ENCODE data around the gene CREB3L1. TPM values are rescaled to one million over a fixed set of nuclear protein-coding genes. Genes with fewer than 3 reads are reported as not detected.
"Not testable (repeated sequence)": the region's sequence is repeated elsewhere in the genome, so short reads cannot be mapped to it uniquely, and the experiment has no call there.

Gene CREB3L1
- total RNA-seq, 2 experiments from 2014 or later: not detected

GRCh38 chr11:46290598-46291309 lies 13.3 kb downstream of the CREB3L1 start:
- CTCF ChIA-PET: no interaction called here
- POLR2A ChIA-PET: no interaction called here

- POLR2A ChIA-PET: no interaction called here
- CTCF ChIA-PET: interaction anchor here (1.7 to 2.1 kb wide), 2 partner anchors 16 to 18 kb away, joined by 5 to 6 read pairs; no protein-coding TSS in a partner anchor
Measured at GRCh38 chr11:46291441-46292150, 14.1 kb downstream of the CREB3L1 start.

GRCh38 chr11:46293066-46293465 lies 15.6 kb downstream of the CREB3L1 start:
- POLR2A ChIA-PET: no interaction called here
- CTCF ChIA-PET: interaction anchor here (0.7 to 2.1 kb wide), 3 partner anchors 15 to 55 kb away, joined by 3 to 6 read pairs (median 5); no protein-coding TSS in a partner anchor

GRCh38 chr11:46293641-46294103 lies 16.2 kb downstream of the CREB3L1 start:
- POLR2A ChIA-PET: no interaction called here
- CTCF ChIA-PET: interaction anchor here (1.7 to 2.1 kb wide), 2 partner anchors 14 to 16 kb away, joined by 5 to 6 read pairs; no protein-coding TSS in a partner anchor

GRCh38 chr11:46294365-46295309 lies 17.2 kb downstream of the CREB3L1 start:
- ChIA-PET CTCF (interaction anchor here (1.3 to 2.6 kb wide), 4 partner anchors 13 to 55 kb away, joined by 3 to 10 read pairs (median 4); no protein-coding TSS in a partner anchor), POLR2A (no interaction called here)

- ChIA-PET POLR2A (interaction anchor here (1.0 kb wide), 1 partner anchor 57 kb away, joined by 3 read pairs; no protein-coding TSS in a partner anchor), CTCF (interaction anchor here (0.6 to 2.6 kb wide), 6 partner anchors 12 to 1876 kb away, joined by 3 to 10 read pairs (median 4); no protein-coding TSS in a partner anchor)
Measured at GRCh38 chr11:46295312-46296058, 18.0 kb downstream of the CREB3L1 start.

GRCh38 chr11:46296059-46296527 lies 18.6 kb downstream of the CREB3L1 start:
- CTCF ChIA-PET: interaction anchor here (1.3 to 2.6 kb wide), 5 partner anchors 12 to 59 kb away, joined by 3 to 10 read pairs (median 4); no protein-coding TSS in a partner anchor
- POLR2A ChIA-PET: interaction anchor here (0.5 to 1.0 kb wide), 2 partner anchors 58 to 329 kb away, joined by 3 read pairs; no protein-coding TSS in a partner anchor

- CTCF ChIA-PET: interaction anchor here (0.6 to 2.6 kb wide), 4 partner anchors 17 to 309 kb away, joined by 3 to 10 read pairs (median 5); no protein-coding TSS in a partner anchor
- POLR2A ChIA-PET: interaction anchor here (0.5 to 1.0 kb wide), 2 partner anchors 58 to 329 kb away, joined by 3 read pairs; no protein-coding TSS in a partner anchor
Measured at GRCh38 chr11:46296528-46297448, 19.3 kb downstream of the CREB3L1 start.

- ChIA-PET POLR2A (no interaction called here), CTCF (interaction anchor here (1.6 kb wide), 1 partner anchor 60 kb away, joined by 4 read pairs; no protein-coding TSS in a partner anchor)
Measured at GRCh38 chr11:46298699-46299433, 21.4 kb downstream of the CREB3L1 start.

GRCh38 chr11:46299451-46299961 lies 22.0 kb downstream of the CREB3L1 start:
- ChIA-PET CTCF (interaction anchor here (1.6 kb wide), 1 partner anchor 60 kb away, joined by 4 read pairs; no protein-coding TSS in a partner anchor), POLR2A (no interaction called here)

- POLR2A ChIA-PET: no interaction called here
Measured at GRCh38 chr11:46300270-46300669, 22.8 kb downstream of the CREB3L1 start.

GRCh38 chr11:46302866-46303265 lies 25.4 kb downstream of the CREB3L1 start:
- POLR2A ChIA-PET: no interaction called here
- CTCF ChIA-PET: no interaction called here

More at GRCh38 chr11:46300270-46300669, 22.8 kb downstream of the CREB3L1 start:
- CTCF ChIA-PET: no interaction called here

GRCh38 chr11:46304036-46304435 lies 26.6 kb downstream of the CREB3L1 start:
- POLR2A ChIA-PET: not testable (repeated sequence)
- CTCF ChIA-PET: interaction anchor here (0.7 to 17.7 kb wide), 2 partner anchors 10 to 63 kb away, joined by 5 to 207 read pairs; no protein-coding TSS in a partner anchor

GRCh38 chr11:46304605-46305179 lies 27.2 kb downstream of the CREB3L1 start:
- POLR2A ChIA-PET: no interaction called here
- CTCF ChIA-PET: interaction anchor here (0.7 to 17.7 kb wide), 2 partner anchors 10 to 64 kb away, joined by 5 to 207 read pairs; no protein-coding TSS in a partner anchor

- POLR2A ChIA-PET: no interaction called here
Measured at GRCh38 chr11:46305295-46305694, 27.8 kb downstream of the CREB3L1 start.

More at GRCh38 chr11:46305295-46305694, 27.8 kb downstream of the CREB3L1 start:
- CTCF ChIA-PET: interaction anchor here (17.7 kb wide), 1 partner anchor 65 kb away, joined by 207 read pairs; no protein-coding TSS in a partner anchor
